ENCODE results near the gene PLXNA2. TPM values are rescaled to one million over a fixed set of nuclear protein-coding genes. Genes with fewer than 3 reads are reported as not detected.

The PLXNA2 gene
- total and polyA plus RNA-seq, 2 of the 13 experiments (the other 11 are each of a cell fraction or from before 2014, with no cell fraction given): 1.1 to 2.1 TPM

- TF ChIP-seq SP1 (IDR thresholded peaks at IDR 0.05) (no peak), SP1 (CRISPR knock-in tag; IDR thresholded peaks at IDR 0.05) (no peak), ZNF510 (CRISPR knock-in tag; IDR thresholded peaks at IDR 0.05; ENCODE audit: low read depth) (no peak), ZNF292 (CRISPR knock-in tag; IDR thresholded peaks at IDR 0.05; ENCODE audit: borderline replicate concordance, low read depth) (no peak), PRPF4 (IDR thresholded peaks at IDR 0.05; ENCODE audit: low read depth, low read length, poor library complexity, severe bottlenecking) (no peak), MEF2D (CRISPR knock-in tag; IDR thresholded peaks at IDR 0.05) (no peak), RERE (CRISPR knock-in tag; IDR thresholded peaks at IDR 0.05; ENCODE audit: low read depth) (no peak), YY1 (IDR thresholded peaks at IDR 0.05; ENCODE audit: insufficient read depth, insufficient replicate concordance, low read depth, low read length) (no peak), PHF8 (CRISPR knock-in tag; IDR thresholded peaks at IDR 0.05) (no peak), U2AF1 (optimal IDR thresholded peaks at IDR 0.05; ENCODE audit: low read depth, low read length) (no peak)
- TF ChIP-seq, protein P1, sequence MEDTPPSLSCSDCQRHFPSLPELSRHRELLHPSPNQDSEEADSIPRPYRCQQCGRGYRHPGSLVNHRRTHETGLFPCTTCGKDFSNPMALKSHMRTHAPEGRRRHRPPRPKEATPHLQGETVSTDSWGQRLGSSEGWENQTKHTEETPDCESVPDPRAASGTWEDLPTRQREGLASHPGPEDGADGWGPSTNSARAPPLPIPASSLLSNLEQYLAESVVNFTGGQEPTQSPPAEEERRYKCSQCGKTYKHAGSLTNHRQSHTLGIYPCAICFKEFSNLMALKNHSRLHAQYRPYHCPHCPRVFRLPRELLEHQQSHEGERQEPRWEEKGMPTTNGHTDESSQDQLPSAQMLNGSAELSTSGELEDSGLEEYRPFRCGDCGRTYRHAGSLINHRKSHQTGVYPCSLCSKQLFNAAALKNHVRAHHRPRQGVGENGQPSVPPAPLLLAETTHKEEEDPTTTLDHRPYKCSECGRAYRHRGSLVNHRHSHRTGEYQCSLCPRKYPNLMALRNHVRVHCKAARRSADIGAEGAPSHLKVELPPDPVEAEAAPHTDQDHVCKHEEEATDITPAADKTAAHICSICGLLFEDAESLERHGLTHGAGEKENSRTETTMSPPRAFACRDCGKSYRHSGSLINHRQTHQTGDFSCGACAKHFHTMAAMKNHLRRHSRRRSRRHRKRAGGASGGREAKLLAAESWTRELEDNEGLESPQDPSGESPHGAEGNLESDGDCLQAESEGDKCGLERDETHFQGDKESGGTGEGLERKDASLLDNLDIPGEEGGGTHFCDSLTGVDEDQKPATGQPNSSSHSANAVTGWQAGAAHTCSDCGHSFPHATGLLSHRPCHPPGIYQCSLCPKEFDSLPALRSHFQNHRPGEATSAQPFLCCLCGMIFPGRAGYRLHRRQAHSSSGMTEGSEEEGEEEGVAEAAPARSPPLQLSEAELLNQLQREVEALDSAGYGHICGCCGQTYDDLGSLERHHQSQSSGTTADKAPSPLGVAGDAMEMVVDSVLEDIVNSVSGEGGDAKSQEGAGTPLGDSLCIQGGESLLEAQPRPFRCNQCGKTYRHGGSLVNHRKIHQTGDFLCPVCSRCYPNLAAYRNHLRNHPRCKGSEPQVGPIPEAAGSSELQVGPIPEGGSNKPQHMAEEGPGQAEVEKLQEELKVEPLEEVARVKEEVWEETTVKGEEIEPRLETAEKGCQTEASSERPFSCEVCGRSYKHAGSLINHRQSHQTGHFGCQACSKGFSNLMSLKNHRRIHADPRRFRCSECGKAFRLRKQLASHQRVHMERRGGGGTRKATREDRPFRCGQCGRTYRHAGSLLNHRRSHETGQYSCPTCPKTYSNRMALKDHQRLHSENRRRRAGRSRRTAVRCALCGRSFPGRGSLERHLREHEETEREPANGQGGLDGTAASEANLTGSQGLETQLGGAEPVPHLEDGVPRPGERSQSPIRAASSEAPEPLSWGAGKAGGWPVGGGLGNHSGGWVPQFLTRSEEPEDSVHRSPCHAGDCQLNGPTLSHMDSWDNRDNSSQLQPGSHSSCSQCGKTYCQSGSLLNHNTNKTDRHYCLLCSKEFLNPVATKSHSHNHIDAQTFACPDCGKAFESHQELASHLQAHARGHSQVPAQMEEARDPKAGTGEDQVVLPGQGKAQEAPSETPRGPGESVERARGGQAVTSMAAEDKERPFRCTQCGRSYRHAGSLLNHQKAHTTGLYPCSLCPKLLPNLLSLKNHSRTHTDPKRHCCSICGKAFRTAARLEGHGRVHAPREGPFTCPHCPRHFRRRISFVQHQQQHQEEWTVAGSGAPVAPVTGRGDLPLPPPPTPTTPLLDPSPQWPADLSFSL (CRISPR knock-in tag; IDR thresholded peaks at IDR 0.05): no peak
Measured at GRCh38 chr1:208272713-208273112, 28.5 kb upstream of the PLXNA2 start (continued).

Data from HepG2 (cell line).